Brain microvascular endothelial cell (primary cell): ENCODE results near the gene CD53.
"Not testable (repeated sequence)": the region's sequence is repeated elsewhere in the genome, so short reads cannot be mapped to it uniquely, and the experiment has no call there.

ENCODE experiments used
- DNase-seq: peaks from one replicate; pipeline ENCODE4 v3.0.0-alpha.2; 2020
- H3K27ac ChIP-seq: fragments of 250-450 bp; sonication (Bioruptor Pico); 2 replicates; pipeline ENCODE4 v1.5.1; 2020; ENCODE audit warnings: mild to moderate bottlenecking, moderate library complexity
- H3K27me3 ChIP-seq: fragments of 250-450 bp; sonication (Bioruptor Pico); replicated peaks from 2 replicates; pipeline ENCODE4 v1.5.1; 2020; ENCODE audit warnings: mild to moderate bottlenecking
- H3K36me3 ChIP-seq: fragments of 250-450 bp; sonication (Bioruptor Pico); replicated peaks from 2 replicates; pipeline ENCODE4 v1.5.1; 2020; ENCODE audit warnings: mild to moderate bottlenecking
- H3K4me3 ChIP-seq: 2 replicates; pipeline ENCODE4 v1.5.1; 2011; ENCODE audit warnings: low read depth, mild to moderate bottlenecking, control low read depth, low read length, moderate library complexity
- CTCF ChIP-seq: IDR thresholded peaks from 2 replicates; pipeline ENCODE4 v1.5.1; 2011; ENCODE audit warnings: low read depth, mild to moderate bottlenecking, moderate library complexity, low read length, control low read depth, inconsistent platforms; ENCODE audit errors: missing control alignments
- in situ Hi-C: cut with HindIII; loops from 2 replicates; pipeline ENCODE4 v1.10.0; 2017; ENCODE audit warnings: low sequenced_read_pairs, low pct_ligation_motif_present

The CD53 gene

GRCh38 chr1:110860174-110860573 lies 12.8 kb upstream of the CD53 start:
- no peak for DNase-seq
- in situ Hi-C loops = no loop called here
- Histone ChIP-seq H3K36me3 (no peaks in the 10 kb centered on the region), H3K4me3 (no peak overlapping the region), H3K27ac (no peak overlapping the region), H3K27me3 (no peaks in the 10 kb centered on the region)
- no peak for TF ChIP-seq CTCF

- H3K36me3 ChIP-seq, H3K27ac ChIP-seq, DNase-seq, H3K4me3 ChIP-seq, in situ Hi-C loops, H3K27me3 ChIP-seq: not testable (repeated sequence)
Observed at GRCh38 chr1:110860620-110861019, 12.3 kb upstream of the CD53 start.

- H3K4me3 ChIP-seq, in situ Hi-C loops, H3K27ac ChIP-seq, H3K36me3 ChIP-seq, DNase-seq, H3K27me3 ChIP-seq: not testable (repeated sequence)
Observed at GRCh38 chr1:110861942-110862341, 11.0 kb upstream of the CD53 start.

GRCh38 chr1:110864287-110864686 lies 8.7 kb upstream of the CD53 start:
- TF ChIP-seq CTCF = no peak
- H3K27me3 ChIP-seq = no peaks in the 10 kb centered on the region
- no peaks in the 10 kb centered on the region for H3K36me3 ChIP-seq
- in situ Hi-C loops = no loop called here
- H3K4me3 ChIP-seq = no peak overlapping the region
- H3K27ac ChIP-seq = no peak overlapping the region
- no peak for DNase-seq

- Histone ChIP-seq H3K4me3 (no peak overlapping the region), H3K27me3 (no peaks in the 10 kb centered on the region), H3K36me3 (no peaks in the 10 kb centered on the region), H3K27ac (no peak overlapping the region)
- in situ Hi-C loops = no loop called here
- TF ChIP-seq CTCF = no peak
- DNase-seq = no peak
Observed at GRCh38 chr1:110870721-110871388, 2.1 kb upstream of the CD53 start.

GRCh38 chr1:110872366-110872744 lies 593 bp upstream of the CD53 start:
- DNase-seq = no peak
- no peak overlapping the region for H3K4me3 ChIP-seq
- in situ Hi-C loops = no loop called here

More at GRCh38 chr1:110872366-110872744, 593 bp upstream of the CD53 start:
- H3K36me3 ChIP-seq = no peaks in the 10 kb centered on the region
- no peaks in the 10 kb centered on the region for H3K27me3 ChIP-seq
- H3K27ac ChIP-seq = no peak overlapping the region
- TF ChIP-seq CTCF = no peak
